H54 (cell line): Measurements from ENCODE around the gene DEFB123.

Experiments used
- DNase-seq: peaks from one replicate; pipeline ENCODE4 v3.0.0; 2011; ENCODE audit warnings: low spot score, mixed read lengths; ENCODE audit not compliant: insufficient read length
- FAIRE-seq: peaks from 3 replicates; lab custom pipeline; 2011; peaks lifted over from hg19 to GRCh38; lab: Jason Lieb, UNC
- POLR2A ChIP-seq: IDR thresholded peaks from 2 replicates; pipeline ENCODE4 v1.6.1; 2011; ENCODE audit warnings: low read depth, mild to moderate bottlenecking, low read length

Gene DEFB123

GRCh38 chr20:31485450-31486339 lies 45.3 kb downstream of the DEFB123 start:
- no peak for TF ChIP-seq POLR2A
- no peak for DNase-seq

GRCh38 chr20:31488115-31488514 lies 47.7 kb downstream of the DEFB123 start:
- no peak for TF ChIP-seq POLR2A
- DNase-seq: no peak
- FAIRE-seq: no peak

More at GRCh38 chr20:31485450-31486339, 45.3 kb downstream of the DEFB123 start:
- no peak for FAIRE-seq

- no peak for FAIRE-seq
- DNase-seq: no peak
- no peak for TF ChIP-seq POLR2A
Observed at GRCh38 chr20:31489152-31489551, 48.7 kb downstream of the DEFB123 start.

GRCh38 chr20:31490752-31491151 lies 50.3 kb downstream of the DEFB123 start:
- FAIRE-seq (no peak), DNase-seq (no peak)
- TF ChIP-seq POLR2A: no peak

GRCh38 chr20:31494131-31494530 lies 53.7 kb downstream of the DEFB123 start:
- TF ChIP-seq POLR2A: no peak
- no peak for FAIRE-seq
- DNase-seq: peak; percentile 50

- no peak for FAIRE-seq
- DNase-seq: peak; percentile 56
- 0 out of 2 replicates have a peak, but pooled peaks have one; percentile 5 for TF ChIP-seq POLR2A
Observed at GRCh38 chr20:31496761-31497295, 56.4 kb downstream of the DEFB123 start.

GRCh38 chr20:31497838-31498540 lies 57.6 kb downstream of the DEFB123 start:
- FAIRE-seq (no peak), DNase-seq (no peak)
- TF ChIP-seq POLR2A: no peak
